HEK293 (cell line): ENCODE measurements around the gene AIFM3.

Experiments
- ATF2 ChIP-seq: fragments of 450-650 bp; formaldehyde crosslinking; IDR thresholded peaks from 2 replicates; pipeline ENCODE4 v1.5.1; 2016; ENCODE audit warnings: missing biosample characterization, missing genetic modification characterization, low read depth
- CTCF ChIP-seq: fragments of 450-650 bp; formaldehyde crosslinking; IDR thresholded peaks from 2 replicates; pipeline ENCODE4 v1.5.1; 2016; ENCODE audit warnings: missing biosample characterization, missing genetic modification characterization
- ELK4 ChIP-seq: IDR thresholded peaks from 2 replicates; pipeline ENCODE4 v1.6.1; 2011; ENCODE audit warnings: mild to moderate bottlenecking, low read depth, low read length, borderline replicate concordance
- KLF17 ChIP-seq: fragments of 450-650 bp; formaldehyde crosslinking; IDR thresholded peaks from 2 replicates; pipeline ENCODE4 v1.5.1; 2016; ENCODE audit warnings: missing biosample characterization, missing genetic modification characterization
- TRIM28 ChIP-seq: IDR thresholded peaks from 2 replicates; pipeline ENCODE4 v1.6.1; 2011; ENCODE audit warnings: low read length, control low read depth, borderline replicate concordance
- ZBTB7A ChIP-seq: fragments of 450-650 bp; formaldehyde crosslinking; IDR thresholded peaks from 2 replicates; pipeline ENCODE4 v1.5.1; 2016; ENCODE audit warnings: low read depth, missing biosample characterization, missing genetic modification characterization
- ZNF211 ChIP-seq: fragments of 450-650 bp; formaldehyde crosslinking; IDR thresholded peaks from 2 replicates; pipeline ENCODE4 v1.5.1; 2016; ENCODE audit warnings: low read depth, missing biosample characterization, missing genetic modification characterization
- ZSCAN5A ChIP-seq: fragments of 450-650 bp; formaldehyde crosslinking; IDR thresholded peaks from 2 replicates; pipeline ENCODE4 v1.5.1; 2016; ENCODE audit warnings: missing biosample characterization, missing genetic modification characterization

- TF ChIP-seq CTCF (tag by site-specific recombination) (no peak), ZNF211 (tag by site-specific recombination) (no peak), TRIM28 (no peak), ZBTB7A (tag by site-specific recombination) (no peak), ZSCAN5A (tag by site-specific recombination) (peak; percentile 14; the same call in 1 of the 2 replicates), ELK4 (no peak), KLF17 (no peak), ATF2 (tag by site-specific recombination) (no peak)
Measured at GRCh38 chr22:20918663-20919218, 48.3 kb upstream of the AIFM3 start.
